SK-N-SH treated with all-trans-retinoic acid at 6 μM for 48 hours (cell line): ENCODE measurements around the gene AKT3.

Experiments used
- ATAC-seq: fragments of 200-7000 bp; cut with Tn5 transposase; 3 replicates; pipeline ENCODE4 v1.9.1; 2020; ENCODE audit warnings: mild to moderate bottlenecking, moderate library complexity
- ARNTL ChIP-seq: fragments of 450-650 bp; formaldehyde crosslinking; IDR thresholded peaks from 2 replicates; pipeline ENCODE4 v1.5.0; 2020; ENCODE audit warnings: low read depth, mild to moderate bottlenecking, moderate library complexity, borderline replicate concordance
- BACH2 ChIP-seq: fragments of 250-450 bp; sonication (Bioruptor Pico); IDR thresholded peaks from 2 replicates; pipeline ENCODE4 v1.9.0; 2021; ENCODE audit warnings: mild to moderate bottlenecking, borderline replicate concordance
- CREB5 ChIP-seq: fragments of 250-450 bp; sonication (Bioruptor Pico); IDR thresholded peaks from 2 replicates; pipeline ENCODE4 v1.5.1; 2020; ENCODE audit warnings: low read depth, mild to moderate bottlenecking, moderate library complexity
- CSDC2 ChIP-seq: fragments of 250-450 bp; sonication (Bioruptor Pico); IDR thresholded peaks from 2 replicates; pipeline ENCODE4 v1.5.0; 2020; ENCODE audit warnings: mild to moderate bottlenecking, moderate library complexity
- CSRNP3 ChIP-seq: fragments of 250-450 bp; sonication (Bioruptor Pico); IDR thresholded peaks from 2 replicates; pipeline ENCODE4 v1.5.1; 2021; ENCODE audit warnings: mild to moderate bottlenecking, moderate library complexity
- GLIS3 ChIP-seq: fragments of 250-450 bp; sonication (Bioruptor Pico); IDR thresholded peaks from 2 replicates; pipeline ENCODE4 v1.5.0; 2020; ENCODE audit warnings: mild to moderate bottlenecking, moderate library complexity
- ISL1 ChIP-seq: fragments of 250-450 bp; sonication (Bioruptor Pico); IDR thresholded peaks from 2 replicates; pipeline ENCODE4 v2.1.2; 2022; ENCODE audit warnings: mild to moderate bottlenecking, moderate library complexity
- OSR1 ChIP-seq: fragments of 250-450 bp; sonication (Bioruptor Pico); IDR thresholded peaks from 2 replicates; pipeline ENCODE4 v1.8.0; 2022; ENCODE audit warnings: moderate library complexity, mild to moderate bottlenecking, inconsistent platforms
- POU6F1 ChIP-seq: fragments of 250-450 bp; sonication (Bioruptor Pico); IDR thresholded peaks from 2 replicates; pipeline ENCODE4 v1.8.0; 2021; ENCODE audit warnings: low read depth, mild to moderate bottlenecking, moderate library complexity, borderline replicate concordance
- RARB ChIP-seq: fragments of 250-450 bp; sonication (Bioruptor Pico); IDR thresholded peaks from 2 replicates; pipeline ENCODE4 v1.8.0; 2021; ENCODE audit warnings: mild to moderate bottlenecking, moderate library complexity
- SNAI2 ChIP-seq: fragments of 250-450 bp; sonication (Bioruptor Pico); IDR thresholded peaks from 2 replicates; pipeline ENCODE4 v1.5.0; 2020; ENCODE audit warnings: mild to moderate bottlenecking, moderate library complexity
- TCF4 ChIP-seq: fragments of 250-450 bp; sonication (Bioruptor Pico); IDR thresholded peaks from 2 replicates; pipeline ENCODE4 v1.8.0; 2021; ENCODE audit warnings: mild to moderate bottlenecking, moderate library complexity, borderline replicate concordance
- TOX ChIP-seq: fragments of 250-450 bp; sonication (Bioruptor Pico); IDR thresholded peaks from 2 replicates; pipeline ENCODE4 v1.8.0; 2021; ENCODE audit warnings: mild to moderate bottlenecking, moderate library complexity, borderline replicate concordance
- ZC3H10 ChIP-seq: fragments of 250-450 bp; sonication (Bioruptor Pico); IDR thresholded peaks from 2 replicates; pipeline ENCODE4 v1.5.1; 2021; ENCODE audit warnings: mild to moderate bottlenecking, moderate library complexity
- ZFP3 ChIP-seq: fragments of 250-450 bp; sonication (Bioruptor Pico); IDR thresholded peaks from 2 replicates; pipeline ENCODE4 v1.5.0; 2020; ENCODE audit warnings: mild to moderate bottlenecking, moderate library complexity
- ZFP30 ChIP-seq: fragments of 450-650 bp; formaldehyde crosslinking; IDR thresholded peaks from 2 replicates; pipeline ENCODE4 v1.5.0; 2022; ENCODE audit warnings: mild to moderate bottlenecking, moderate library complexity
- ZNF565 ChIP-seq: fragments of 450-650 bp; formaldehyde crosslinking; conservative IDR thresholded peaks from 2 replicates; pipeline ENCODE4 v1.5.0; 2020; ENCODE audit warnings: low read depth, mild to moderate bottlenecking, moderate library complexity
- ZNF8 ChIP-seq: fragments of 450-650 bp; formaldehyde crosslinking; IDR thresholded peaks from 2 replicates; pipeline ENCODE4 v1.5.0; 2020; ENCODE audit warnings: mild to moderate bottlenecking, moderate library complexity
- TF ChIP-seq, protein P1 (sequence below): fragments of 250-450 bp; sonication (Bioruptor Pico); IDR thresholded peaks from 2 replicates; pipeline ENCODE4 v1.8.0; 2020; ENCODE audit warnings: mild to moderate bottlenecking, moderate library complexity, borderline replicate concordance

Gene AKT3

DNA sequence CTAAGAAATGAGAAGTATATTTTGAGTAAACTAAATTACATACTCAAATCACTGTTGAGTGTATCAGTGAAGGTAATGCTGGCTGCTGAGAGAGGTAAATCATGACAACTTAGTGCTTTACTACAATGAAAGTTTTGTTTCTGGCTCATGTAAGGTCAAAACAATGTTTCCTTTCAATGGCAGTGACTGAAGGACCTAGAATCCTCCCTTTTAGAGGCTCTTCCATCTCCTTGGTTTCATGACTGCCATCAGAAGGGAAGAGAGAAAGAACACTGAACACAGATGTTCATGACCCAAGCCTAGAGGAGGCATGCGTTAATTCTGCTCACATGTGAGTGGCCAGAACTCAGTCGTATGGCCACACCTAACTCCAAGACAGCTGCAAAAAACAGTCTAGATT is 130.6 kb downstream of the AKT3 start:
- TF ChIP-seq, protein P1, sequence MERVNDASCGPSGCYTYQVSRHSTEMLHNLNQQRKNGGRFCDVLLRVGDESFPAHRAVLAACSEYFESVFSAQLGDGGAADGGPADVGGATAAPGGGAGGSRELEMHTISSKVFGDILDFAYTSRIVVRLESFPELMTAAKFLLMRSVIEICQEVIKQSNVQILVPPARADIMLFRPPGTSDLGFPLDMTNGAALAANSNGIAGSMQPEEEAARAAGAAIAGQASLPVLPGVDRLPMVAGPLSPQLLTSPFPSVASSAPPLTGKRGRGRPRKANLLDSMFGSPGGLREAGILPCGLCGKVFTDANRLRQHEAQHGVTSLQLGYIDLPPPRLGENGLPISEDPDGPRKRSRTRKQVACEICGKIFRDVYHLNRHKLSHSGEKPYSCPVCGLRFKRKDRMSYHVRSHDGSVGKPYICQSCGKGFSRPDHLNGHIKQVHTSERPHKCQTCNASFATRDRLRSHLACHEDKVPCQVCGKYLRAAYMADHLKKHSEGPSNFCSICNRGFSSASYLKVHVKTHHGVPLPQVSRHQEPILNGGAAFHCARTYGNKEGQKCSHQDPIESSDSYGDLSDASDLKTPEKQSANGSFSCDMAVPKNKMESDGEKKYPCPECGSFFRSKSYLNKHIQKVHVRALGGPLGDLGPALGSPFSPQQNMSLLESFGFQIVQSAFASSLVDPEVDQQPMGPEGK (CRISPR knock-in tag): no peak
- TF ChIP-seq, all 23 proteins: peak for 0
- ATAC-seq: no peak; the same call in 2 of the 3 replicates

DNA sequence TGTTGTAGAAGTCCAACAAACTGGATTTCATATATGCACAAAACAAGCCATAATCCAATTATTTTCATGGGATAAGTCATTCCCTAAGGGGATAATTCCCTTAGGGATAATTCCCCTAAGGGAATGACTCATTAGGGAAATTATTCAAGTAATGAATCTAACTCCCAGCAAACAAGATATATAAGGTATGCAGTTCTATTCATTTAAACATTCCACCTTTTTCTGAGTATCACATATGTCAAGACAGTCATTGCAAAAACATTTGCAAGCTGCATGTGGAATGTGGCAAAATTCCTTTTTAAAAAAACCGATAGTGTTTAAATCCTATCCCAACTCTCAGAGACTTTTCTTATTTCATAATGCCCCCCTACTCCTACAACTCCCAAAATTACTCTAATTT is 131.2 kb downstream of the AKT3 start:
- TF ChIP-seq, protein P1 (CRISPR knock-in tag): peak; percentile 88; the same call in 1 of the 2 replicates
- TF ChIP-seq OSR1 (CRISPR knock-in tag) (peak; percentile 96), ZNF8 (CRISPR knock-in tag) (no peak; the same call in 1 of the 2 replicates), ZC3H10 (peak; percentile 99), ISL1 (peak; percentile 97), ZFP3 (CRISPR knock-in tag) (no peak), RARB (peak; percentile 80), TOX (CRISPR knock-in tag) (peak; percentile 96), POU6F1 (CRISPR knock-in tag) (peak; percentile 94)
- ATAC-seq: peak; percentile 77

GRCh38 chr1:243718022-243718421 is 132.0 kb downstream of the AKT3 start:
- TF ChIP-seq ARNTL (CRISPR knock-in tag) (no peak), CREB5 (CRISPR knock-in tag) (no peak), BACH2 (no peak), OSR1 (CRISPR knock-in tag) (no peak), SNAI2 (no peak)
- no peak for ATAC-seq

DNA sequence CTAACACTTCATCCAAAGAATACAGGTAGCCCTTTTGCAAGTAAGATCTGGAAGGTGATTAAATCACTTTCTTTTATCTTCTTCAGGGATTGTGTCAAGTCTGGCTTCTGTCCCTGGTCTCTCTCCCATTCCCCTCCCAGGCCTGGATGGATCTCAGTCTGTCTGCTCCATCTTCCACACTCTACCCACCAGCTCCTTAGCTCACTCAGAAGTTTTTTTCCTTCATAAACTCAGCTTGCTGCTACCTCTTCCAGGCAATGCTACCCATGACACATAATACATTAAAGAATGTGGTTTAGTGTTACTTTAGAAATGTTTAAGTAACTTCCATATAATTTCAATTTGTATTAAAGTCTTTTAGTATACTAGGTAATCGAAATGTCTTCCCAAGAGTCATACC is 133.1 kb downstream of the AKT3 start:
- peak; percentile 25; the same call in 2 of the 3 replicates for ATAC-seq
- TF ChIP-seq ZNF8 (CRISPR knock-in tag): no peak
- no peak for TF ChIP-seq GLIS3
- TF ChIP-seq CSDC2 (CRISPR knock-in tag): no peak
- no peak for TF ChIP-seq ZFP30 (CRISPR knock-in tag)
- TF ChIP-seq ZNF565: no peak

- TF ChIP-seq ZFP30 (CRISPR knock-in tag): no peak
- TF ChIP-seq ISL1: no peak
- no peak for TF ChIP-seq TCF4 (CRISPR knock-in tag)
- TF ChIP-seq ZNF8 (CRISPR knock-in tag): no peak
- TF ChIP-seq ARNTL (CRISPR knock-in tag): no peak
- no peak for TF ChIP-seq OSR1 (CRISPR knock-in tag)
- no peak for TF ChIP-seq POU6F1 (CRISPR knock-in tag)
- no peak for TF ChIP-seq CSDC2 (CRISPR knock-in tag)
- no peak for TF ChIP-seq ZNF565
- no peak for TF ChIP-seq CSRNP3 (CRISPR knock-in tag)
- no peak for TF ChIP-seq ZC3H10
- ATAC-seq: no peak
These were observed 134.8 kb downstream of the AKT3 start for GRCh38 chr1:243715285-243715684.
